K562 (cell line): ENCODE results near the gene MAGI1. TPM values are rescaled to one million over a fixed set of nuclear protein-coding genes. Genes with fewer than 3 reads are reported as not detected.
"Not testable (repeated sequence)": the region's sequence is repeated elsewhere in the genome, so short reads cannot be mapped to it uniquely, and the experiment has no call there.

Experiments
- ATAC-seq: fragments of 200-7000 bp; cut with Tn5 transposase; 3 replicates; pipeline ENCODE4 v1.9.1; 2020; ENCODE audit warnings: moderate library complexity
- BruUV-seq: library from RNA; stranded (reverse); fragments of 400-500 nt; replicated peaks from 2 replicates; lab custom pipeline; 2021; lab: Mats Ljungman, UMichigan
- CTCF ChIA-PET: fragments of 300-600 bp; formaldehyde crosslinking; extraction: SDS; loops from one replicate; lab custom pipeline; 2021; ENCODE audit warnings: low intra/inter-chr PET ratio; lab: Yijun Ruan, JAX
- POLR2A ChIA-PET: fragments of 300-600, 350-650 bp; sonication (Branson Sonifier 250); formaldehyde crosslinking; extraction: SDS; loops from one replicate; lab custom pipeline; 2021; ENCODE audit warnings: antibody characterized with exemption, inconsistent platforms; lab: Yijun Ruan, JAX
- DNase-seq, 4 experiments: peaks; one replicate each; pipeline versions ENCODE4 v3.0.0 to v3.0.0-alpha.2; 2011 to 2018; ENCODE audit warnings: low spot score in 3 of 4, mixed read lengths in 3 of 4; ENCODE audit errors: extremely low read depth in 1 of 4
- FAIRE-seq: peaks from 2 replicates; lab custom pipeline; 2011; peaks lifted over from hg19 to GRCh38; lab: Jason Lieb, UNC
- H2AFZ ChIP-seq: 2 replicates; pipeline ENCODE4 v1.6.0; 2011; ENCODE audit warnings: low read depth, low read length, control low read depth, inconsistent platforms
- H3K27ac ChIP-seq: fragments of 200-600 bp; 3 replicates; pipeline ENCODE4 v1.8.0; 2011; ENCODE audit warnings: low read depth, mild to moderate bottlenecking, control low read depth, inconsistent platforms, low read length, moderate library complexity, mixed read lengths; ENCODE audit errors: extremely low read depth
- H3K27me3 ChIP-seq, 2 experiments: fragments of 300-600 bp in 1 of 2; 2 replicates in 1 of 2; 3 replicates in 1 of 2; pipeline versions ENCODE4 v1.6.0 to v1.8.0; 2011; ENCODE audit warnings: inconsistent platforms in 2 of 2, low read length in 2 of 2, mild to moderate bottlenecking in 1 of 2, mixed read lengths in 1 of 2, moderate library complexity in 1 of 2; ENCODE audit not compliant: control insufficient read depth in 2 of 2, insufficient read depth in 2 of 2
- H3K36me3 ChIP-seq: fragments of 300-600 bp; 3 replicates; pipeline ENCODE4 v1.8.0; 2011; ENCODE audit warnings: mild to moderate bottlenecking, low read length, inconsistent platforms; ENCODE audit not compliant: control insufficient read depth, insufficient read depth
- H3K4me1 ChIP-seq, 2 experiments: fragments of 200-600 bp in 1 of 2; replicated peaks in 1 of 2; 2 replicates in 1 of 2; 3 replicates in 1 of 2; pipeline versions ENCODE4 v1.5.1 to v1.8.0; 2011; ENCODE audit warnings: inconsistent platforms in 2 of 2, low read length in 2 of 2, mild to moderate bottlenecking in 1 of 2, mixed read lengths in 1 of 2, moderate library complexity in 1 of 2; ENCODE audit not compliant: control insufficient read depth in 2 of 2, insufficient read depth in 2 of 2
- H3K4me2 ChIP-seq: 2 replicates; pipeline ENCODE4 v1.6.1; 2011; ENCODE audit warnings: low read length, control low read depth, inconsistent platforms, mixed read lengths; ENCODE audit not compliant: insufficient read depth
- H3K4me3 ChIP-seq: fragments of 200-600 bp; sonication (generic), shearing (Covaris generic); 2 replicates; pipeline ENCODE4 v1.5.1; 2016; ENCODE audit warnings: control low read depth, inconsistent platforms
- H3K79me2 ChIP-seq: fragments of 200-600 bp; 3 replicates; pipeline ENCODE4 v1.8.0; 2011; ENCODE audit warnings: low read length, inconsistent platforms; ENCODE audit not compliant: control insufficient read depth, insufficient read depth
- H3K9ac ChIP-seq, 2 experiments: 2 replicates each; pipeline versions ENCODE4 v1.6.0 to v1.6.1; 2011; ENCODE audit warnings: low read depth in 2 of 2, low read length in 2 of 2, control low read depth in 1 of 2, inconsistent platforms in 1 of 2, mild to moderate bottlenecking in 1 of 2, mixed read lengths in 1 of 2; ENCODE audit not compliant: insufficient read depth in 1 of 2
- H3K9me1 ChIP-seq: one replicate; pipeline ENCODE4 v1.6.0; 2011; ENCODE audit warnings: inconsistent platforms, mild to moderate bottlenecking, low read length, moderate library complexity; ENCODE audit not compliant: control insufficient read depth, insufficient read depth
- H3K9me3 ChIP-seq: replicated peaks from 2 replicates; pipeline ENCODE4 v1.5.1; 2011; ENCODE audit warnings: low read depth, low read length, inconsistent platforms; ENCODE audit not compliant: control insufficient read depth, insufficient read depth
- H4K20me1 ChIP-seq: replicated peaks from 2 replicates; pipeline ENCODE4 v1.6.1; 2011; ENCODE audit warnings: low read length, inconsistent platforms, mixed read lengths; ENCODE audit not compliant: control insufficient read depth, insufficient read depth
- ARID1B ChIP-seq: fragments of 450-650 bp; IDR thresholded peaks from 2 replicates; pipeline ENCODE4 v1.6.1; 2016; ENCODE audit warnings: antibody characterized with exemption, mild to moderate bottlenecking, inconsistent platforms
- ATF7 ChIP-seq: fragments of 450-650 bp; IDR thresholded peaks from 2 replicates; pipeline ENCODE4 v1.7.1; 2014; ENCODE audit warnings: mild to moderate bottlenecking, moderate library complexity
- C11orf30 ChIP-seq: fragments of 450-650 bp; IDR thresholded peaks from 2 replicates; pipeline ENCODE4 v1.6.1; 2016; ENCODE audit warnings: low read depth, mild to moderate bottlenecking
- CREB1 ChIP-seq, 2 experiments: sonication (generic) in 1 of 2; formaldehyde crosslinking in 1 of 2; IDR thresholded peaks; 2 replicates each; pipeline versions ENCODE4 v1.6.1 to v1.8.0; 2012 to 2022; ENCODE audit warnings: inconsistent platforms in 1 of 2, mild to moderate bottlenecking in 1 of 2, missing genetic modification reagents in 1 of 2, moderate library complexity in 1 of 2
- CREM ChIP-seq: IDR thresholded peaks from 2 replicates; pipeline ENCODE4 v1.6.1; 2014; ENCODE audit warnings: antibody characterized with exemption, low read depth
- MAFG ChIP-seq: fragments of 450-650 bp; conservative IDR thresholded peaks from 2 replicates; pipeline ENCODE4 v1.6.1; 2016; ENCODE audit warnings: missing genetic modification characterization, missing compliant biosample characterization
- MAFK ChIP-seq: IDR thresholded peaks from 2 replicates; pipeline ENCODE4 v1.6.1; 2011; ENCODE audit warnings: low read length, improper control_type of control experiment
- NFE2 ChIP-seq: IDR thresholded peaks from 2 replicates; pipeline ENCODE4 v1.6.1; 2014; ENCODE audit warnings: antibody characterized with exemption, low read depth
- TCFL5 ChIP-seq: fragments of 250-450 bp; sonication (Bioruptor Pico); conservative IDR thresholded peaks from 2 replicates; pipeline ENCODE4 v1.6.1; 2021; ENCODE audit warnings: mild to moderate bottlenecking, moderate library complexity, matching md5 sums
- ZBTB49 ChIP-seq: sonication (generic); formaldehyde crosslinking; IDR thresholded peaks from 2 replicates; pipeline ENCODE4 v1.8.0; 2022; ENCODE audit warnings: missing genetic modification reagents, mild to moderate bottlenecking, borderline replicate concordance
- ZNF316 ChIP-seq: fragments of 450-650 bp; IDR thresholded peaks from 2 replicates; pipeline ENCODE4 v1.6.1; 2016
- WGBS: fragments of 100-300 bp; shearing (Covaris generic); methylation state at CpG from one replicate; pipeline ENCODE4 v1.1.6; 2016; ENCODE audit warnings: low coverage, mixed read lengths; ENCODE audit not compliant: insufficient coverage; ENCODE audit errors: missing lambda C conversion rate; 5-methylcytosine and 5-hydroxymethylcytosine counted together
- in situ Hi-C: fragments of 300-500 bp; cut with MboI; formaldehyde crosslinking; loops from 4 replicates; pipeline ENCODE4 v1.15.0; 2018; ENCODE audit warnings: inconsistent platforms, mixed read lengths
- intact Hi-C: fragments of 100-400 bp; cut with micrococcal nuclease; formaldehyde crosslinking; loops from 2 replicates; pipeline ENCODE4 v1.14.2; 2022
- polyA plus RNA-seq, 8 experiments: library from polyadenylated mRNA; depleted of rRNA in 4 of 8; stranded (reverse) in 5 of 8; unstranded in 3 of 8; fragments of >200 nt; fragmentation: Nextera tagmentation in 2 of 8; fragmentation: Illumina TruSeq in 1 of 8; extraction: Ambion mirVana in 2 of 8; extraction: Trizol in 1 of 8; gene quantifications; 2 replicates each; pipeline versions ENCODE4 v1.2.1 to v1.2.3, GENCODE V29; 2011 to 2014; ENCODE audit warnings: inconsistent platforms in 1 of 8, missing spikeins in 1 of 8
- total RNA-seq, 7 experiments: library from RNA; depleted of rRNA in 6 of 7; stranded (reverse); fragments of >200 nt in 6 of 7; fragmentation: Illumina TruSeq in 2 of 7; extraction: Trizol in 2 of 7; gene quantifications; 2 replicates each; pipeline versions ENCODE4 v1.2.1 to v1.2.3, GENCODE V29; 2011 to 2021; ENCODE audit warnings: low replicate concordance in 1 of 7

Gene MAGI1
- total and polyA plus RNA-seq, 9 of the 15 experiments (the other 6 are each of a cell fraction or from before 2014, with no cell fraction given) = 7.8 to 59.4 (median 43.2) TPM

GRCh38 chr3:65719639-65720038 lies 319.1 kb downstream of the MAGI1 start:
- H3K4me1 ChIP-seq, CTCF ChIA-PET, DNase-seq, H3K27ac ChIP-seq, FAIRE-seq, ATAC-seq, H3K79me2 ChIP-seq, H3K27me3 ChIP-seq, H4K20me1 ChIP-seq, BruUV-seq, H3K4me3 ChIP-seq, H3K4me2 ChIP-seq, H2AFZ ChIP-seq, intact Hi-C loops, H3K9me1 ChIP-seq, H3K36me3 ChIP-seq, H3K9ac ChIP-seq, in situ Hi-C loops, H3K9me3 ChIP-seq: not testable (repeated sequence)
- POLR2A ChIA-PET = interaction anchor here (0.9 kb wide), 1 partner anchor 18 kb away, joined by 3 read pairs; no protein-coding TSS in a partner anchor
- WGBS = 71% methylated on average over 1 of the region's 1 CpG

GRCh38 chr3:65717676-65718346 lies 320.9 kb downstream of the MAGI1 start:
- Histone ChIP-seq H3K9me1 (no peaks in the 10 kb centered on the region), H3K4me3 (no peak overlapping the region), H3K27me3 (no peaks in the 10 kb centered on the region), H3K4me1 (no peaks in the 10 kb centered on the region; a peak in 1 of 5 replicates), H3K36me3 (no peaks in the 10 kb centered on the region), H2AFZ (no peak overlapping the region), H3K9ac (no peak overlapping the region), H3K27ac (no peak overlapping the region), H4K20me1 (no peaks in the 10 kb centered on the region), H3K79me2 (no peaks in the 10 kb centered on the region), H3K9me3 (no peaks in the 10 kb centered on the region), H3K4me2 (no peak overlapping the region)
- DNase-seq = peak in 2 of 4 experiments; percentile 5 to 9
- in situ Hi-C loops (no loop called here), intact Hi-C loops (no loop called here)
- FAIRE-seq = no peak
- ChIA-PET CTCF (no interaction called here), POLR2A (no interaction called here)
- 7% methylated on average over 4 of the region's 4 CpGs for WGBS
- no TSS peak for BruUV-seq
- no peak for ATAC-seq
- TF ChIP-seq NFE2 = 0 out of 2 replicates have a peak, but pooled peaks have one; percentile 11
- peak; percentile 75 for TF ChIP-seq MAFG (tag)
- TF ChIP-seq MAFK = peak; percentile 89
- TF ChIP-seq CREM = peak; percentile 47
- TF ChIP-seq ARID1B = no peak
- TF ChIP-seq CREB1 (IDR thresholded peaks at IDR 0.05) = 0 out of 2 replicates have a peak, but pooled peaks have one; percentile 38
- no peak for TF ChIP-seq CREB1 (CRISPR knock-in tag; IDR thresholded peaks at IDR 0.05)
- TF ChIP-seq TCFL5 (CRISPR knock-in tag) = no peak
- TF ChIP-seq ZBTB49 (CRISPR knock-in tag) = no peak
- peak; percentile 93 for TF ChIP-seq ZNF316
- peak; percentile 25; the same call in 1 of the 2 replicates for TF ChIP-seq ATF7
- peak; percentile 93 for TF ChIP-seq C11orf30
